HPDE6-E6E7 (cell line): ENCODE measurements around the gene TVP23C.

ENCODE experiments used
- DNase-seq: peaks from one replicate; pipeline ENCODE4 v3.0.0; 2011; ENCODE audit warnings: missing footprints; ENCODE audit errors: extremely low spot score

Gene TVP23C

GRCh38 chr17:15465045-15465701, 98.1 kb downstream of the TVP23C start:
- no peak for DNase-seq

- DNase-seq: no peak
Observed at GRCh38 chr17:15464231-15464985, 98.9 kb downstream of the TVP23C start.

- no peak for DNase-seq
Observed at GRCh38 chr17:15462976-15463772, 100.1 kb downstream of the TVP23C start.

GRCh38 chr17:15457723-15458094, 105.6 kb downstream of the TVP23C start:
- no peak for DNase-seq

GRCh38 chr17:15456972-15457722, 106.1 kb downstream of the TVP23C start:
- no peak for DNase-seq

DNA sequence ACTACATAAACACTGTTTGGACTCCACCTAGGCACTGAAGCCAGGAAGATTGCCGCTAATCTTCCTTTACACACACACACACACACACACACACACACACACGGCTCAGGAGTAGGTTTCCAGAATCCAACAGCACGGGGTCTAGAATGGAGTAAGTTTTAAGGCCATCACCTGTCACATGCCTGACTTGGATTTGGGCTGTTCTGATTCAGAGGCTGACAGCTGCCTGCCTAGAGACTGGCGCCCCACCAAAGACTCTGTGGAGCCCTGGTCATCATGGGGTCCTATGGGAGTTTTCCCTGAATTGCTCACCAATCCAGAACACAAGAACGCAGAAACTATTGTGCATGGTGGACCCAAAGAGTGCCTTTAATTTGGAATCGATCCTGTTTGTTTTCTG, 106.8 kb downstream of the TVP23C start:
- DNase-seq: no peak

DNA sequence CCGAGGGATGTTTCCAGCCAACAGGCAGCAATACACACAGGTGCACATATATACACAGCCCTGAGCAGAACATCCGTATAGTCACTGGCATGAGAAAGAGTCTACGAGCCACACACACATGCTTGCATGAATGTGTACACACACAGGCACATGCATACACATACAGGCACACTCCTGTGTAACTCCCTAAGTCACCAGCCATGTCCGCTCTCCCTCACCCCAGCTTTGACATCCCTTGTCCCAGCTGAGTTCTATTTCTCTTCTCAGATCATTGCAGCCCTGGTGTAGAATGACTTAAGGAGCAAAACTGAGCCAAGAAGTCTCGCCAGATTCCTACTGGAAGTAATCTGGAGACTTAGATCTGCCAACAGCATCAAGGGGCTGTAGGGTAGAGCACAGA, 108.9 kb downstream of the TVP23C start:
- no peak for DNase-seq

DNA sequence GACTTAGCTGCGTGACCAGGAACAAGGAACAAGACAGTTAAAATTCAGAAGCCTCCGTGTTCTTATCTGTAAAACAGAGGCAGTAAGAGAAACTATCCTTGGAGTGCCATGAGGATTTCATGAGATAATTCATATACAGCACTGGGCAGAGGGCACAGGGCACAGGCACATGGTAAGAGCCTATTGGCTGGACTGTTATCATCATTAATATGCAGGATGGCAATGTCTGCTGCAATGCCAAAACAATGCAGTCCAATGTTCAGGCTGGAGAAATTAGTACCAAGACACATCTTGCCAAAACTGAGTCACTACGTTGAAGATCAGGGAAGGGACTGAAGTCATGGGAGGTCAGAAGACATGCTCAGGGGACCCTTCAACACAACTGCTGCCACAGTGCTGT, 109.5 kb downstream of the TVP23C start:
- no peak for DNase-seq

DNA sequence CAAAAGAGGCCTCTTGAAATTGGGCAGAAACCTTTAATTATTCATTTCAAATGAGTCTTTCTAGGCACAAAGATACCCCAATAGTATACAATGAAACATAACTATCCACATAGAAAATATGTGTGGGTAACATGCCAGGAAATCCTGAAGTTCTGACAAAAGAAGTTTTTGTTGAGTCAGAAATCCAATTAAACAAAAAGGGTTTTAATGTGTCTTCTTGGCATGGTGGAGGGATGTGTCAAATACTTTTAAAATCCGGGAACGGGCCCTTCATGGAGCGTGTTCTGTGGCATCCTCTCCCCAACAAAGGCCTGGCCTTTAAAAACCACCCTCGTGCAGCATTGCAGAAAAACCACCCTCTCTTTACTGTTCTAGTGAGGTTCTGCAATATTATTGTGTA, 110.0 kb downstream of the TVP23C start:
- no peak for DNase-seq

DNA sequence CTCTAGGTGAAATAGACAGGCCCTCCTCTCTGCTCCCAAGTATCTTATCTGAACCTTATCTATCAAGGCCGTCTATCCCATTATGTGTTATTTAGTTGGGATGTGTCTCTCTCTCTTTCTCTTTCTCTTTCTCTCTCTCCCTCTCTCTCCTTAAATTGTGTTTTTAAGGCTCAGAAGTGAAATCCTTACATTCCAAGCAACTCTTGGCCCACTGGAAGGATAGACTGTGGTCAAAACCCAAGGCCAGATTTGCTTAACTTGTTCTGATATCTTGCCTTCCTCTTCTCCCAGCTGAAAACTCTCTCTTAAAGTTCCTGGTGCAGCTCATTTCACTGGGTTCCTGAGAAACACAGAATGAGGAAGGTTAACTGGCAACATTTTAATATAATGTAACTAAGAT, 110.5 kb downstream of the TVP23C start:
- no peak for DNase-seq
